ENCODE data around the gene TAF6L. TPM values are rescaled to one million over a fixed set of nuclear protein-coding genes. Genes with fewer than 3 reads are reported as not detected.

Gene TAF6L
- total and polyA plus RNA-seq, 2 of the 8 experiments (the other 6 are each of a cell fraction or from before 2014, with no cell fraction given), result 24.8 to 31.9 TPM

GRCh38 chr11:62774407-62774806 lies 3.2 kb downstream of the TAF6L start:
- no peak for FAIRE-seq
- POLR2A ChIA-PET (ENCODE audit: partially characterized antibody), result interaction anchor here (0.6 to 3.9 kb wide), 16 partner anchors 12 to 103 kb away, joined by 3 to 22 read pairs (median 4); partner anchors contain the start of genes BSCL2, GNG3, POLR2G and TMEM179B
- TF ChIP-seq GTF2F1 (IDR thresholded peaks at IDR 0.05; ENCODE audit: borderline replicate concordance, low read depth, low read length) (no peak), SIX5 (IDR thresholded peaks at IDR 0.05; ENCODE audit: low read depth, low read length) (no peak), POLR2AphosphoS5 (IDR thresholded peaks at IDR 0.05; ENCODE audit: low read depth, low read length) (no peak), RBBP5 (IDR thresholded peaks at IDR 0.05; ENCODE audit: borderline replicate concordance, low read depth, low read length) (no peak), MAX (IDR thresholded peaks at IDR 0.05) (no peak), BACH1 (IDR thresholded peaks at IDR 0.05; ENCODE audit: low read length) (no peak), ATF3 (IDR thresholded peaks at IDR 0.05; ENCODE audit: insufficient read depth, low read depth, low read length) (no peak), SAP30 (IDR thresholded peaks at IDR 0.05; ENCODE audit: insufficient read depth, insufficient replicate concordance, low read length) (no peak), CREB1 (IDR thresholded peaks at IDR 0.05) (no peak), CHD1 (IDR thresholded peaks at IDR 0.05; ENCODE audit: low read depth, low read length) (no peak), BCL11A (IDR thresholded peaks at IDR 0.05; ENCODE audit: low read depth in 2 of 2, low read length in 2 of 2) (no peak), JUN (IDR thresholded peaks at IDR 0.05; ENCODE audit: low read depth, low read length) (no peak), SRF (IDR thresholded peaks at IDR 0.05; ENCODE audit: low read depth, low read length) (no peak)

More at GRCh38 chr11:62774407-62774806, 3.2 kb downstream of the TAF6L start:
- peaks cover 7 to 21% (median 13%) of the 10 kb centered on the region in 4 experiments; a peak in 7 of 8 replicates for H3K36me3 ChIP-seq (ENCODE audit: control insufficient read depth in 2 of 4, insufficient read depth in 4 of 4, low read length in 3 of 4)
- H2BK15ac ChIP-seq (ENCODE audit: low read length), result no peak overlapping the region
- H3K4ac ChIP-seq (replicated peaks; ENCODE audit: insufficient read length, low read depth, low read length), result no peak overlapping the region
- no peaks in the 10 kb centered on the region for H3K27me3 ChIP-seq (replicated peaks in 1 of 4; ENCODE audit: control insufficient read depth in 3 of 4, extremely low read depth in 1 of 4, insufficient read depth in 3 of 4, low read length in 3 of 4)
- H3K18ac ChIP-seq (ENCODE audit: extremely low read depth, low read length), result no peak overlapping the region
- peaks cover 0 to 9% (median 5%) of the 10 kb centered on the region in 4 experiments; a peak in 6 of 7 replicates for H3K4me1 ChIP-seq (replicated peaks in 1 of 4; ENCODE audit: control insufficient read depth in 3 of 4, insufficient read depth in 4 of 4, low read length in 3 of 4)
- H3K79me1 ChIP-seq (ENCODE audit: low read depth, low read length), result peaks cover 6% of the 10 kb centered on the region; the same call in 1 of the 2 replicates
- H3K4me3 ChIP-seq (ENCODE audit: extremely low read depth in 1 of 4, insufficient read depth in 2 of 4, low read depth in 3 of 4, low read length in 4 of 4), result no peak overlapping the region
- H3K23me2 ChIP-seq (ENCODE audit: low read depth, low read length), result peaks cover 3% of the 10 kb centered on the region
- DNase-seq (ENCODE audit: low read depth in 1 of 2, low spot score in 2 of 2), result no peak
- H4K5ac ChIP-seq (ENCODE audit: insufficient read length, low read depth, low read length), result no peak overlapping the region
- peaks cover 0 to 19% of the 10 kb centered on the region in 2 experiments; a peak in 2 of 4 replicates for H3K79me2 ChIP-seq (ENCODE audit: control insufficient read depth in 1 of 2, insufficient read depth in 2 of 2, low read length in 2 of 2)
- H3K56ac ChIP-seq (replicated peaks; ENCODE audit: insufficient read length, low read depth, low read length), result no peak overlapping the region
- no peak overlapping the region for H2BK12ac ChIP-seq (ENCODE audit: low read depth, low read length)
- 92% methylated on average over 6 of the region's 6 CpGs; no CpG with 5 or more reads in 1 of the 2 experiments for WGBS, 2 experiments (ENCODE audit: extremely low coverage in 1 of 2, insufficient coverage in 1 of 2, insufficient read length in 1 of 2, insufficient replicate concordance in 2 of 2, low coverage in 1 of 2, low lambda C conversion rate in 2 of 2, missing lambda C conversion rate in 1 of 2)
- no peak overlapping the region for H3K14ac ChIP-seq (ENCODE audit: insufficient read length)
- H2BK5ac ChIP-seq (ENCODE audit: low read depth, low read length), result no peak overlapping the region
- no peak overlapping the region for H2BK20ac ChIP-seq (ENCODE audit: low read length)
- H4K8ac ChIP-seq (ENCODE audit: extremely low read depth, insufficient read depth, low read length), result no peak overlapping the region
- H3K23ac ChIP-seq (ENCODE audit: insufficient read length), result no peak overlapping the region
- H3K9ac ChIP-seq (replicated peaks in 1 of 4; ENCODE audit: extremely low read depth in 1 of 4, low read depth in 3 of 4, low read length in 3 of 4), result no peak overlapping the region
- H2AFZ ChIP-seq (ENCODE audit: low read length), result no peak overlapping the region
- no peak overlapping the region for H2AK5ac ChIP-seq (ENCODE audit: low read depth, low read length)
- H2BK120ac ChIP-seq (replicated peaks; ENCODE audit: low read depth, low read length), result no peak overlapping the region
- H3K9me3 ChIP-seq (ENCODE audit: insufficient read depth in 2 of 2, low read depth in 1 of 2, low read length in 1 of 2), result no peaks in the 10 kb centered on the region
- H4K91ac ChIP-seq (replicated peaks; ENCODE audit: insufficient read length, low read length), result no peak overlapping the region
- H3K4me2 ChIP-seq (ENCODE audit: insufficient read depth in 1 of 2, low read depth in 2 of 2, low read length in 2 of 2), result no peak overlapping the region
- CTCF ChIA-PET (ENCODE audit: partially characterized antibody), result interaction anchor here (0.7 to 10.2 kb wide), 7 partner anchors 11 to 85 kb away, joined by 3 to 94 read pairs (median 3); partner anchors contain the start of genes TMEM179B and ZBTB3
- H4K20me1 ChIP-seq (replicated peaks in 1 of 2; ENCODE audit: control insufficient read depth in 1 of 2, insufficient read depth in 2 of 2, low read length in 2 of 2), result peaks cover 0 to 3% of the 10 kb centered on the region in 2 experiments
- H3K27ac ChIP-seq (ENCODE audit: low read depth, low read length), result no peak overlapping the region

All from H1 (cell line).